ENCODE results near the gene HPS4. TPM values are rescaled to one million over a fixed set of nuclear protein-coding genes. Genes with fewer than 3 reads are reported as not detected.

HPS4 gene
- total RNA-seq, 4 donors from 2014 or later, result 46.5 to 152 (median 62.9) TPM

GRCh38 chr22:26406118-26406517 lies 77.5 kb downstream of the HPS4 start:
- DNase-seq (ENCODE audit: low spot score in 2 of 2), result no peak
- Histone ChIP-seq H3K4me3 (no peak overlapping the region), H3K36me3 (no peaks in the 10 kb centered on the region), H3K4me1 (no peaks in the 10 kb centered on the region), H3K27ac (no peak overlapping the region), H3K27me3 (peaks cover 6% of the 10 kb centered on the region), H3K9me3 (no peaks in the 10 kb centered on the region)
- 78% methylated on average over 4 of the region's 4 CpGs for WGBS
- TF ChIP-seq POLR2A (IDR thresholded peaks at IDR 0.05), result no peak
- TF ChIP-seq POLR2AphosphoS5 (IDR thresholded peaks at IDR 0.05), result no peak
- no peak for TF ChIP-seq EP300 (IDR thresholded peaks at IDR 0.05)
- TF ChIP-seq, protein P1, sequence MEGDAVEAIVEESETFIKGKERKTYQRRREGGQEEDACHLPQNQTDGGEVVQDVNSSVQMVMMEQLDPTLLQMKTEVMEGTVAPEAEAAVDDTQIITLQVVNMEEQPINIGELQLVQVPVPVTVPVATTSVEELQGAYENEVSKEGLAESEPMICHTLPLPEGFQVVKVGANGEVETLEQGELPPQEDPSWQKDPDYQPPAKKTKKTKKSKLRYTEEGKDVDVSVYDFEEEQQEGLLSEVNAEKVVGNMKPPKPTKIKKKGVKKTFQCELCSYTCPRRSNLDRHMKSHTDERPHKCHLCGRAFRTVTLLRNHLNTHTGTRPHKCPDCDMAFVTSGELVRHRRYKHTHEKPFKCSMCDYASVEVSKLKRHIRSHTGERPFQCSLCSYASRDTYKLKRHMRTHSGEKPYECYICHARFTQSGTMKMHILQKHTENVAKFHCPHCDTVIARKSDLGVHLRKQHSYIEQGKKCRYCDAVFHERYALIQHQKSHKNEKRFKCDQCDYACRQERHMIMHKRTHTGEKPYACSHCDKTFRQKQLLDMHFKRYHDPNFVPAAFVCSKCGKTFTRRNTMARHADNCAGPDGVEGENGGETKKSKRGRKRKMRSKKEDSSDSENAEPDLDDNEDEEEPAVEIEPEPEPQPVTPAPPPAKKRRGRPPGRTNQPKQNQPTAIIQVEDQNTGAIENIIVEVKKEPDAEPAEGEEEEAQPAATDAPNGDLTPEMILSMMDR (IDR thresholded peaks at IDR 0.05), result no peak

GRCh38 chr22:26404851-26405421 lies 78.6 kb downstream of the HPS4 start:
- H3K27ac ChIP-seq, result no peak overlapping the region
- no peaks in the 10 kb centered on the region for H3K9me3 ChIP-seq
- H3K27me3 ChIP-seq, result peaks cover 6% of the 10 kb centered on the region
- no peaks in the 10 kb centered on the region for H3K36me3 ChIP-seq
- DNase-seq (ENCODE audit: low spot score in 2 of 2), result no peak
- no peaks in the 10 kb centered on the region for H3K4me1 ChIP-seq
- H3K4me3 ChIP-seq, result no peak overlapping the region
- TF ChIP-seq POLR2A (IDR thresholded peaks at IDR 0.05) (no peak), EP300 (IDR thresholded peaks at IDR 0.05) (no peak)
- WGBS, result 57% methylated on average over 6 of the region's 6 CpGs

DNA sequence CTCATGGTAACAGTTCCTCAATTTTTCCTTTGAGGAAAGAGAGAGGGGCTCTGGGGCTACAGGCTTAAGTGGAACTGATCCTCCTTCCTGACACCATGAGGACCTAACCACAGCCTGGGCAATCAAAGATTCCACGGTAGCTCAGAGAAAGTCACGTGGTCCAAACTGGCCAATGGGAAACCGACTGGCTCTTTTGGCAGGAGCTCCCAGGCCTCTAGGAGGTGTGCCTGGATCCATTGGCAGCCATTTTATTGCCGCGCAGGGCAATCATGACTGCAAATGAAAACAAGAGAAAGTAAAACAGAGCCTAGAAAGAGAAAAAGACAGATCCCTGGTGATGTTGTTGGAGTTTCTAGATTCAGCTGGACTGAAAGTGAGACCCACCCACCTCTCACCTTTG lies 81.9 kb downstream of the HPS4 start:
- Histone ChIP-seq H3K4me1 (no peaks in the 10 kb centered on the region), H3K27me3 (peaks cover 3% of the 10 kb centered on the region), H3K36me3 (no peaks in the 10 kb centered on the region), H3K27ac (no peak overlapping the region), H3K4me3 (no peak overlapping the region), H3K9me3 (no peaks in the 10 kb centered on the region)
- TF ChIP-seq, protein P1 (IDR thresholded peaks at IDR 0.05), result no peak
- TF ChIP-seq EP300 (IDR thresholded peaks at IDR 0.05), result no peak
- TF ChIP-seq POLR2AphosphoS5 (IDR thresholded peaks at IDR 0.05), result no peak
- TF ChIP-seq POLR2A (IDR thresholded peaks at IDR 0.05), result no peak
- DNase-seq (ENCODE audit: low spot score in 2 of 2), result no peak
- WGBS, result 81% methylated on average over 5 of the region's 5 CpGs

Other genes starting within 250 kb of the HPS4 start
- 10 to 100 TPM in 2 of 4 donors, 1 to 10 TPM in 2; 2.7 to 28.0 (median 11.8) TPM for gene ASPHD2, start 54.5 kb downstream of the HPS4 start, total RNA-seq
- 10 to 100 TPM; 11.2 to 16.3 (median 14.1) TPM for gene SRRD, start 94 bp upstream of the HPS4 start, total RNA-seq
- 10 to 100 TPM; 35.3 to 46.3 (median 37.5) TPM for gene TFIP11, start 28.7 kb upstream of the HPS4 start, total RNA-seq
- gene TPST2, start 106.3 kb upstream of the HPS4 start, total RNA-seq, result 10 to 100 TPM; 44.5 to 59.4 (median 51.9) TPM
- not detected for gene CRYBB1, start 134.2 kb upstream of the HPS4 start, total RNA-seq
- gene CRYBA4, start 138.2 kb upstream of the HPS4 start, total RNA-seq, result not detected
- 1 to 10 TPM in 2 of 4 donors, under 1 TPM in 2; 0.72 to 7.6 (median 1.1) TPM for gene MIAT, start 173.8 kb upstream of the HPS4 start, total RNA-seq